C4-2B (cell line): ENCODE results near the gene PFKL.

ENCODE experiments used
- CTCF ChIP-seq: fragments of 450-650 bp; conservative IDR thresholded peaks from 2 replicates; pipeline ENCODE4 v1.5.1; 2017; ENCODE audit warnings: mild to moderate bottlenecking
- ZFX ChIP-seq: fragments of 450-650 bp; IDR thresholded peaks from 2 replicates; pipeline ENCODE4 v1.6.1; 2017

- TF ChIP-seq CTCF: no peak
- no peak for TF ChIP-seq ZFX
Observed at GRCh38 chr21:44291936-44292811, 7.7 kb upstream of the PFKL start.
